HepG2 (cell line): ENCODE results near the gene SMOC1. TPM values are rescaled to one million over a fixed set of nuclear protein-coding genes. Genes with fewer than 3 reads are reported as not detected.

Experiments
- AGO2 ChIP-seq: fragments of 200-400 bp; formaldehyde crosslinking; optimal IDR thresholded peaks from 2 replicates; pipeline ENCODE3; 2017; ENCODE audit warnings: mild to moderate bottlenecking, low read depth, low read length, moderate library complexity
- ATM ChIP-seq: fragments of 450-650 bp; IDR thresholded peaks from 2 replicates; pipeline ENCODE4 v1.7.1; 2017; ENCODE audit warnings: mild to moderate bottlenecking, borderline replicate concordance
- BRD4 ChIP-seq: sonication (generic); formaldehyde crosslinking; IDR thresholded peaks from 2 replicates; pipeline ENCODE4 v1.4.0; 2020; ENCODE audit warnings: missing genetic modification reagents
- FIP1L1 ChIP-seq: fragments of 200-400 bp; formaldehyde crosslinking; IDR thresholded peaks from 2 replicates; pipeline ENCODE4 v1.6.1; 2018; ENCODE audit warnings: low read depth, mild to moderate bottlenecking, low read length, moderate library complexity, borderline replicate concordance; ENCODE audit not compliant: insufficient read depth
- FOXM1 ChIP-seq: sonication (generic); formaldehyde crosslinking; IDR thresholded peaks from 2 replicates; pipeline ENCODE4 v1.5.0; 2020; ENCODE audit warnings: missing genetic modification reagents
- HMG20A ChIP-seq: IDR thresholded peaks from 2 replicates; pipeline ENCODE4 v1.6.1; 2016; ENCODE audit warnings: borderline replicate concordance
- KAT8 ChIP-seq: IDR thresholded peaks from 2 replicates; pipeline ENCODE4 v1.6.1; 2016; ENCODE audit warnings: missing genetic modification reagents, missing compliant biosample characterization
- MED1 ChIP-seq: sonication (generic); formaldehyde crosslinking; IDR thresholded peaks from 2 replicates; pipeline ENCODE4 v1.4.0; 2020; ENCODE audit warnings: missing genetic modification reagents
- MEIS2 ChIP-seq: sonication (generic); formaldehyde crosslinking; IDR thresholded peaks from 2 replicates; pipeline ENCODE4 v1.9.0; 2021; ENCODE audit warnings: mild to moderate bottlenecking, missing genetic modification reagents
- NFATC3 ChIP-seq: sonication (generic); formaldehyde crosslinking; IDR thresholded peaks from 2 replicates; pipeline ENCODE4 v1.5.1; 2020; ENCODE audit warnings: mild to moderate bottlenecking, missing genetic modification reagents
- PAWR ChIP-seq: sonication (generic); formaldehyde crosslinking; IDR thresholded peaks from 2 replicates; pipeline ENCODE4 v1.4.0; 2020; ENCODE audit warnings: missing genetic modification reagents, mild to moderate bottlenecking, borderline replicate concordance
- POLR2AphosphoS2 ChIP-seq: IDR thresholded peaks from 2 replicates; pipeline ENCODE4 v1.6.1; 2011; ENCODE audit warnings: low read depth, low read length, improper control_type of control experiment
- POLR2G ChIP-seq: fragments of 200-400 bp; formaldehyde crosslinking; IDR thresholded peaks from 2 replicates; pipeline ENCODE4 v1.6.1; 2018; ENCODE audit warnings: mild to moderate bottlenecking, low read depth, low read length, moderate library complexity
- REPIN1 ChIP-seq: sonication (generic); formaldehyde crosslinking; IDR thresholded peaks from 2 replicates; pipeline ENCODE4 v1.8.0; 2022; ENCODE audit warnings: missing genetic modification reagents, low read depth, mild to moderate bottlenecking, borderline replicate concordance
- SMARCC2 ChIP-seq: fragments of 450-650 bp; IDR thresholded peaks from 2 replicates; pipeline ENCODE4 v1.6.1; 2017; ENCODE audit warnings: antibody characterized with exemption, mild to moderate bottlenecking
- SOX13 ChIP-seq, 3 experiments: fragments of 450-650 bp in 1 of 3; sonication (generic) in 1 of 3; formaldehyde crosslinking in 1 of 3; IDR thresholded peaks in 2 of 3; conservative IDR thresholded peaks in 1 of 3; 2 replicates each; pipeline versions ENCODE4 v1.5.0 to v1.6.1; 2016 to 2020; ENCODE audit warnings: antibody characterized with exemption in 1 of 3, mild to moderate bottlenecking in 1 of 3, missing compliant biosample characterization in 1 of 3, missing genetic modification reagents in 1 of 3, moderate library complexity in 1 of 3
- STAT5B ChIP-seq: sonication (generic); formaldehyde crosslinking; IDR thresholded peaks from 2 replicates; pipeline ENCODE4 v1.4.0; 2020; ENCODE audit warnings: missing genetic modification reagents
- ZFP82 ChIP-seq: sonication (generic); formaldehyde crosslinking; IDR thresholded peaks from 2 replicates; pipeline ENCODE4 v1.5.1; 2020; ENCODE audit warnings: mild to moderate bottlenecking, missing genetic modification reagents, borderline replicate concordance
- ZNF550 ChIP-seq: sonication (generic); formaldehyde crosslinking; IDR thresholded peaks from 2 replicates; pipeline ENCODE4 v1.4.0; 2020; ENCODE audit warnings: mild to moderate bottlenecking, missing genetic modification reagents, borderline replicate concordance
- ZNF563 ChIP-seq: sonication (generic); formaldehyde crosslinking; IDR thresholded peaks from 2 replicates; pipeline ENCODE4 v1.8.0; 2022; ENCODE audit warnings: mild to moderate bottlenecking, moderate library complexity, missing genetic modification reagents
- ZNF598 ChIP-seq: sonication (generic); formaldehyde crosslinking; IDR thresholded peaks from 2 replicates; pipeline ENCODE4 v1.5.1; 2020; ENCODE audit warnings: mild to moderate bottlenecking, missing genetic modification reagents, borderline replicate concordance
- ZNF660 ChIP-seq: sonication (generic); formaldehyde crosslinking; IDR thresholded peaks from 2 replicates; pipeline ENCODE4 v1.5.1; 2020; ENCODE audit warnings: mild to moderate bottlenecking, low read depth, missing genetic modification reagents, borderline replicate concordance
- ZNF790 ChIP-seq: sonication (generic); formaldehyde crosslinking; IDR thresholded peaks from 2 replicates; pipeline ENCODE4 v1.8.0; 2022; ENCODE audit warnings: missing genetic modification reagents, mild to moderate bottlenecking, borderline replicate concordance
- ZNF891 ChIP-seq: sonication (generic); formaldehyde crosslinking; IDR thresholded peaks from 2 replicates; pipeline ENCODE4 v1.5.0; 2020; ENCODE audit warnings: mild to moderate bottlenecking, missing genetic modification reagents
- polyA plus RNA-seq, 8 experiments: library from polyadenylated mRNA; depleted of rRNA in 3 of 8; stranded (reverse) in 7 of 8; unstranded in 1 of 8; fragments of >200 nt; fragmentation: Illumina TruSeq in 4 of 8; extraction: Trizol in 4 of 8; gene quantifications; 2 replicates each; pipeline versions ENCODE4 v1.2.1 to v1.2.3, GENCODE V29; 2011 to 2016; ENCODE audit warnings: low read depth in 4 of 8, missing spikeins in 1 of 8, mixed read lengths in 1 of 8; ENCODE audit not compliant: insufficient read depth in 1 of 8
- total RNA-seq, 5 experiments: library from RNA; depleted of rRNA; stranded (reverse); fragments of >200 nt; fragmentation: Illumina TruSeq; extraction: Trizol; gene quantifications; 2 replicates each; pipeline ENCODE4 v1.2.3, GENCODE V29; 2016; ENCODE audit warnings: low read depth in 1 of 5
- TF ChIP-seq, protein P1 (sequence below): sonication (generic); formaldehyde crosslinking; conservative IDR thresholded peaks from 2 replicates; pipeline ENCODE4 v1.4.0; 2020; ENCODE audit warnings: missing genetic modification reagents
- TF ChIP-seq, protein P2 (sequence below): sonication (generic); formaldehyde crosslinking; IDR thresholded peaks from 2 replicates; pipeline ENCODE4 v1.4.0; 2020; ENCODE audit warnings: missing genetic modification reagents

SMOC1 gene
- total and polyA plus RNA-seq, 2 of the 13 experiments (the other 11 are each of a cell fraction or from before 2014, with no cell fraction given), result 17.8 to 35.6 TPM

DNA sequence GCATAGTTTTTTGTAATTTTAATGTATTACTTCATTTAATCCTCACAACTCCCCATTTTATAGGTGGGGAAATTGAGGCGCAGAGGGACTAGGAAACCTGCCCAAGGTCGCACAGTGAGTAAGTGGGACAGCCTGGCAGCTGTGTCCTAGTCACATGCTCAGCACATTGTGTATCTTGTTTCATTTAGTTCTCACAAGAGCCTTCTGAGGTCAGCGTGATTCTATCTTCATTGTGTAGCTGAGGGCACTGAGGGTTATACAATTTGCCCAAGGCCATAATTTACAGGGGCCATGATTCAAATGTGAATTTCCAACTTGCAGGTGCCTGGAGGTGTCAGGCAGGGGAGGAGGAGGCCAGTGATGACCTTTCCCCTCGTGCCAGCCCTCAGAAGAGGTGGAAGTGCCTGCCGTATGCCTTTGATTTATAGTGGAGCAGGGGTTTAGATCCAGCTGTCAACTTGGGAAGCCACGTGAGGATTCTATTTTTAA, 30.3 kb upstream of the SMOC1 start (continued):
- peak; percentile 71 for TF ChIP-seq MED1 (CRISPR knock-in tag)
- TF ChIP-seq ZNF891 (CRISPR knock-in tag), result no peak
- no peak for TF ChIP-seq SOX13 (IDR thresholded peaks at IDR 0.05)
- TF ChIP-seq SOX13 (CRISPR knock-in tag; conservative IDR thresholded peaks at IDR 0.05 in 1 of 2, IDR thresholded peaks at IDR 0.05 in 1 of 2), result peak in 1 of 2 experiments; percentile 61; a peak in 1 of 4 replicates
- peak; percentile 32; the same call in 1 of the 2 replicates for TF ChIP-seq ZNF563
- TF ChIP-seq SMARCC2, result no peak
- TF ChIP-seq POLR2AphosphoS2, result no peak
- no peak for TF ChIP-seq PAWR (CRISPR knock-in tag)
- no peak for TF ChIP-seq FIP1L1
- no peak for TF ChIP-seq REPIN1 (CRISPR knock-in tag)
- TF ChIP-seq ZNF598, result no peak
- TF ChIP-seq ZFP82, result no peak
- no peak for TF ChIP-seq POLR2G
- TF ChIP-seq FOXM1 (CRISPR knock-in tag), result no peak
- no peak for TF ChIP-seq ATM
- TF ChIP-seq HMG20A (CRISPR knock-in tag), result peak; percentile 67; the same call in 1 of the 2 replicates
- no peak for TF ChIP-seq MEIS2
- TF ChIP-seq BRD4, result no peak
- TF ChIP-seq, protein P1, sequence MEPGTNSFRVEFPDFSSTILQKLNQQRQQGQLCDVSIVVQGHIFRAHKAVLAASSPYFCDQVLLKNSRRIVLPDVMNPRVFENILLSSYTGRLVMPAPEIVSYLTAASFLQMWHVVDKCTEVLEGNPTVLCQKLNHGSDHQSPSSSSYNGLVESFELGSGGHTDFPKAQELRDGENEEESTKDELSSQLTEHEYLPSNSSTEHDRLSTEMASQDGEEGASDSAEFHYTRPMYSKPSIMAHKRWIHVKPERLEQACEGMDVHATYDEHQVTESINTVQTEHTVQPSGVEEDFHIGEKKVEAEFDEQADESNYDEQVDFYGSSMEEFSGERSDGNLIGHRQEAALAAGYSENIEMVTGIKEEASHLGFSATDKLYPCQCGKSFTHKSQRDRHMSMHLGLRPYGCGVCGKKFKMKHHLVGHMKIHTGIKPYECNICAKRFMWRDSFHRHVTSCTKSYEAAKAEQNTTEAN, result 0 out of 2 replicates have a peak, but pooled peaks have one; percentile 50
- TF ChIP-seq STAT5B (CRISPR knock-in tag), result no peak
- TF ChIP-seq, protein P2, sequence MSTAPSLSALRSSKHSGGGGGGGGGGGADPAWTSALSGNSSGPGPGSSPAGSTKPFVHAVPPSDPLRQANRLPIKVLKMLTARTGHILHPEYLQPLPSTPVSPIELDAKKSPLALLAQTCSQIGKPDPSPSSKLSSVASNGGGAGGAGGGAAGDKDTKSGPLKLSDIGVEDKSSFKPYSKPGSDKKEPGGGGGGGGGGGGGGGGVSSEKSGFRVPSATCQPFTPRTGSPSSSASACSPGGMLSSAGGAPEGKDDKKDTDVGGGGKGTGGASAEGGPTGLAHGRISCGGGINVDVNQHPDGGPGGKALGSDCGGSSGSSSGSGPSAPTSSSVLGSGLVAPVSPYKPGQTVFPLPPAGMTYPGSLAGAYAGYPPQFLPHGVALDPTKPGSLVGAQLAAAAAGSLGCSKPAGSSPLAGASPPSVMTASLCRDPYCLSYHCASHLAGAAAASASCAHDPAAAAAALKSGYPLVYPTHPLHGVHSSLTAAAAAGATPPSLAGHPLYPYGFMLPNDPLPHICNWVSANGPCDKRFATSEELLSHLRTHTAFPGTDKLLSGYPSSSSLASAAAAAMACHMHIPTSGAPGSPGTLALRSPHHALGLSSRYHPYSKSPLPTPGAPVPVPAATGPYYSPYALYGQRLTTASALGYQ (CRISPR knock-in tag), result 0 out of 2 replicates have a peak, but pooled peaks have one; percentile 39
- TF ChIP-seq ZNF790 (CRISPR knock-in tag), result 0 out of 2 replicates have a peak, but pooled peaks have one; percentile 62
- no peak for TF ChIP-seq NFATC3 (CRISPR knock-in tag)
- TF ChIP-seq ZNF660, result no peak
- TF ChIP-seq KAT8 (CRISPR knock-in tag), result no peak
- TF ChIP-seq ZNF550 (CRISPR knock-in tag), result no peak
- TF ChIP-seq AGO2, result no peak
